ENCODE results near the gene SERPINA7.

GRCh38 chrX:106005684-106006083 lies 32.8 kb downstream of the SERPINA7 start:
- TF ChIP-seq CTCF (IDR thresholded peaks at IDR 0.05) (no peak), POLR2A (IDR thresholded peaks at IDR 0.05) (no peak), EP300 (IDR thresholded peaks at IDR 0.05) (no peak)

Measured in ovary (tissue), 3 donors.